NCI-H446 (cell line): ENCODE results near the gene TTLL1.
A peak's percentile ranks its signal among the peaks of the same experiment; 100 is the strongest.
"Not testable (repeated sequence)": the region's sequence is repeated elsewhere in the genome, so short reads cannot be mapped to it uniquely, and the experiment has no call there.

Experiments used
- DNase-seq, 2 experiments: peaks; one replicate each; lab custom pipeline; 2025; lab: John Stamatoyannopoulos, UW

Gene TTLL1

DNA sequence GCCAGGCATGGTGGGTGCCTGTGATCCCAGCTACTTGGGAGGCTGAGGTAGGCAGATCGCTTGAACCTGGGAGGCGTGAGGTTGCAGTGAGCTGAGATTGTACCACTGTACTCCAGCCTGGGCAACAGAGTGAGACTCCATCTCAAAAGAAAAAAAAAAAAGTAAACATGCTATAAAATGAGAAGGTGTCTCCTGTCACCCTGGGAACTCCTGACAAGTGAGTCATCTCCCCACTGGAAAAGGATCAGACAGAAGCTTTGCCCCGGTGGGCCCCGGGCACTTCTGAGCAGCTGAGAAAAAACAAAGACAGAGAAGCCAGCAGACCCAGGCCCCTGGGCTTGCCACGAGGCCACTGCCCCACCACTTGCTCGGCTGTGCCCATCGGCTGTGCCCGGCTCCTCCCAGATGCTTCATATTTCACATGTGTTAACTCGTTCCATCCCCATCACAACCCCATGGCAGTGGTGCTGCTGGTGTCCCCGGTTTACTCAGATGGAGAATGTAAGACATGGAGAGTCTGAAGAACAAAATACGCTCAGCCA, 22.3 kb downstream of the TTLL1 start:
- DNase-seq: no peak

DNA sequence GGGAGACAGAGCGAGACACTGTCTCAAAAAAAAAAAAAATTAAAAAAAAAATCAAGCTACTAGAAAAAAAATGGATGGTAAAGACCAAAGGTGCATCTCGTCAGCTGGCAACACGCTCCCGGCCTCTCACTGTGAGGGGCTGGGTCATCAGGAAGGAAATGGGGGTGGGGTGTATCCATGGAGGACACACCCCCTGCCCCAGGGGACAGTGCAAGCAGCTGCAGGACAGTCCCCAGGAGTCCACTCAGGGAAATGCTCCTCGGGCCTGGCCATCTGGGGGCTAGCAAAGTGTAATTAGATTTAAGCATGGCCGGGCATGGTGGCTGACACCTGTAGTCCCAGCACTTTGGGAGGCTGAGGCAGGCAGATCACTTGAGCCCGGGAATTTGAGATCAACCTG, 23.1 kb downstream of the TTLL1 start:
- no peak for DNase-seq

- DNase-seq: peak in 1 of 2 experiments; percentile 32
Measured at GRCh38 chr22:43060183-43060582, 29.0 kb downstream of the TTLL1 start.

DNA sequence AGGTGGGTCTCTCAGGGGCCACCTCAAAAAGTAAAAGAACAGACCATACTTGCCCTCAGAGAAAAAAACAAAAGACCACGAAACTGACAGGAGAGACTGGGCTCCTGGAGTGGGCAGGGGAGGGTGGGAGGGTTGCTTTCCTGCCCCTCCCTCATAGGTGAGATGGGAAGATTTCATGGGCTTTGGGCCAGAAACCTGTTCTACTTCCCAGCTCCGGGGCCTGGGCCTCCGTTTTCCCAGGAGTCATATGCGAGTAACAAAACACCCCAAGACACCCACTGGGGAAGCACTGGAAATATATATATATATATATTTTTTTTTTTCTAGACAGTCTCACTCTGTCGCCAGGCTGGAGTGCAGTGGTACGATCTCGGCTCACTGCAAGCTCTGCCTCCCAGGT, 31.6 kb downstream of the TTLL1 start:
- no peak for DNase-seq

DNA sequence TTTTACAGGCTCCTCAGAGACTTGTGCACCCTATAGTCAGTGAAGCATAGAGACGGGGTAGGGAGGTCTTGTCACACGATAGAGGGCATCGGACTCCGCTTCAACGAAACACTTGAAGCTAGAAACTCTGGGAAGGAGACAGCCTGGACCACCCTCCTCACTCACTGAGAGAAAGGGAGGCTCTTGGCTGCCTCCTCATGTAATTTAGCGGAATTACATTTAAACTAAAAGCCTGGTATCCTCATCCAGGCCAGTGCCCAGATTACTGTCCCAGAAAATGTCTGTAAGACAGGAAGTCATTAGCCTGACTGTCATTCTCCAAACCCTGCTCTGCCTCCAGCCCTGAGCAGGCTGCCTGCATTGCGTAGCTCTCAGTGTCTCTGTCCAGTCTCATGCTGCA, 36.0 kb downstream of the TTLL1 start:
- DNase-seq: no peak

DNA sequence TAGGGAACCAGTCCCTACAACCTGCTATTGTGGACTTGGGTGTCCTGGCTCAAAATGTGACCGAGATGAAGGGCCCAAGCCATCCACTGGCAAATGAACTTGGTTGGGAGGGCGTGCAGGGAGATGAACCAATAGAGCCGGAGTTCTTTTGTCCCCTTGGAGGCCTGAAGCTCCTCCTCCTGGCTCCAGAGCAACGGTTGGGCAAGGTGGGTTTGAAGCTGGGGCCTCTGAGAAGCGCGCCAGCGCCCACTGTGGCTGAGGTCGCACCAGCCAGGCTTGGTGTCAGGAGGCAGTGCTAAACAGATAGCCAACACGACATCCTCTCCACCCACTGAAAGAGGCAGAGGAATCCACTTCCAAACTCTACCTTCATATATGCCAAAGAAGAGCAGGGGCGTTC, 38.2 kb downstream of the TTLL1 start:
- no peak for DNase-seq

- no peak for DNase-seq
Measured at GRCh38 chr22:43047605-43048004, 41.6 kb downstream of the TTLL1 start.

GRCh38 chr22:43044290-43044712, 44.9 kb downstream of the TTLL1 start:
- DNase-seq: no peak

DNA sequence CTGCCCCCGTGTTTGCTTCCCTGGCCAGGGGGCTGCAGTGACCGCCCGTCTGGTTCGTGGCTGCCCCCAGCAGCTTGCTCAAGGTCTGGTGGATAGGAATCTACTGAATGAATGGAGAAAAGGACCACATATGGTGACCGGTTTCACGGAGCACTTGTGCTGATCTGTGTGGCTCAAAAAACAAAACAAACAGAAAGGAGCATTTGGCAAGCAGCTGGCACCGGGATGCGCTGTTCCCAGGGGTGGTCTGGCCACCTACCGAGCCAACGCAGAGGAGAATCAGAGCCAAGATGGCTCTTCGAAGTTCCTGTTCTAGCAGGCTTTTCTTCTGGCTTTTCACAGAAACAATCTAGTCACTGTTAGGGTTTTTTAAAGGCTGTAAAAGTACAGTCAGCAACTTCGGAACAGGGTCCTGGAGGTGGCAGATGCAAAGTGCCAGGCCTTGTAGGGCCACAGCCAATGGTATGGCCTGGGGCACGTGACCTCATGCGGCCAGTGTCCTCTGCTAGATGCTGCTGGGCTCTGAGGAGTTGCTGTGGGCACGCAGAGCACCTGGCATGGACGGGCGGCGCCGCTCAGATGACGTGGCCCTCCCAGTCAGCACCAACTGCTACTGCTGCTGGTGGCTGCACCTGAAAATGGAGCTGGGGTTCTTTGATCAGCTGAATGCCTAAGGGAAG, 47.0 kb downstream of the TTLL1 start:
- peak in 1 of 2 experiments; percentile 74 for DNase-seq

GRCh38 chr22:43039800-43040199, 49.4 kb downstream of the TTLL1 start:
- no peak for DNase-seq

DNA sequence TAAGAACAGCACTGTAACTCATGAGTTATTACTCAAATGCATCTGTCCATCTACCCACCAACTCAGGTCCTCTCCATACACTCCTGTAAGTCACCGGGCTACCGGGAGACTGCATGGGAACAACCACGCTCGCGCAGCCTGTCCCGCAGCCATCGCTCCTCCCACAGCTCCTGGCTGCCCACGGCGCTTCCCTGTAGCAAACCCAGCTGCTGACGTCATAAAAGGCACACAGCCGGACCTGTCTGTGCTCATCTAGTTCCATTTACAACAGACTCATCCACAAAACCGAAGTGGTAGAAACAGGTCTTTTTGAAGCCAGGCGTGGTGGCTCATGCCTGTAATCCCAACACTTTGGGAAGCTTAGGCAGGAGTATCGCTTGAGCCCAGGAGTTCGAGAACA, 50.9 kb downstream of the TTLL1 start:
- DNase-seq: no peak

GRCh38 chr22:43036282-43036829, 52.8 kb downstream of the TTLL1 start:
- peak in 1 of 2 experiments; percentile 30 for DNase-seq

DNA sequence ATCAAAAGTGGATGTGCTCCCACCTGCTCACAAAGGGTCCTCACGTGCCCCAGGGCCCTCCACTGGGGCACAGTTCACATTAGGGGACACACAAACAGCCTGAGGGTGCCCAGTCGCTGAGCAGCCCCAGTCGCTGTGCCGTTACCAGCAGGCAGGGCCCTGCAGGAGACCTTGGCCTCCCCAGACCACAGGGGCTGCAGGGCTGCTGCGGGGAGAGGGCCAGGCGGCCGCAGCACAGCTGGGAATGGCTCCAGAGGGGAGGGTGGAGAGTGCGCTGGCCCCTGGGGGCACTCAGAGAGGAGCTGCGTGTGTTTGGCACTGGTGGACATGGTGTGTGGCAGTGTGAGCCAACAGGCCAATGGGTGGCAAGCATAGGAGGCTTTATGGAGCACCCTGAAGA, 53.9 kb downstream of the TTLL1 start:
- DNase-seq: no peak

- no peak for DNase-seq
Measured at GRCh38 chr22:43031617-43032016, 57.6 kb downstream of the TTLL1 start.

DNA sequence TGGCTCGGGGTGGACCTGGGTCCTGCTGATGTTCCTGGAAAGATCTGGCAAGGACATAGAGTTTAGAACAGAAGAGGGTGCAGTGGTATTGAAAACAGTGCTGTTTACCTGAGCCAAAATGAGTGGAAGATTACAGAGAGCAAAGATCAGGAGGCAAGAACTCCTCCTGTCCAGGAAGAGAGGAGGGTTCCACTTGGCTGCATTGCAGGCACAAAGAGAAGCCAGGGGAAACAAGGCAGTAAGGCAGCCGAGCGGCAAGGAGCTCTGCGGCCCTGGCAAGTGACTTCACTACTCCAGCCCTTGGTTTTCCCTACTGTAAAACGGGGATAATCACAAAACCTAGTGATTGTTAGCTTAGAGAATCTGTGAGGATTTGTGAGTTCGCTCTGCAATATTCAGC, 70.6 kb downstream of the TTLL1 start:
- no peak for DNase-seq

- DNase-seq: no peak
Measured at GRCh38 chr22:43017525-43018460, 71.4 kb downstream of the TTLL1 start.

DNA sequence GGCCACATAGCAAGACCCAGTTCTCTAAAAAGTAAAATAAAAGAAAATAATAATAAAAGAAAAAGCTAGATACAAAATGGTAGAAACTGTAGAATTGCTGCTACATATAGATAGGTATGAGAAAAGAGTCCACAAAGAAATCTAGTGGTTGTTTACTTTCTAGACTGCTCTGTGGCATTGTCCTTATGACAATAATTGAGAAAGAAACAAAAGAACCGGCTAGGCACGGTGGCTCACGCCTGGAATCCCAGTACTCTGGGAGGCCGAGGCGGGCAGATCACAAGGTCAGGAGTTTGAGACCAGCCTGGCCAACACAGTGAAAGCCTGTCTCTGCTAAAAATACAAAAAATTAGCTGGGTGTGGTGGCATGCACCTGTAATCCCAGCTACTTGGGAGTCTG, 73.0 kb downstream of the TTLL1 start:
- not testable (repeated sequence) for DNase-seq

GRCh38 chr22:43015677-43016042, 73.5 kb downstream of the TTLL1 start:
- no peak for DNase-seq

DNA sequence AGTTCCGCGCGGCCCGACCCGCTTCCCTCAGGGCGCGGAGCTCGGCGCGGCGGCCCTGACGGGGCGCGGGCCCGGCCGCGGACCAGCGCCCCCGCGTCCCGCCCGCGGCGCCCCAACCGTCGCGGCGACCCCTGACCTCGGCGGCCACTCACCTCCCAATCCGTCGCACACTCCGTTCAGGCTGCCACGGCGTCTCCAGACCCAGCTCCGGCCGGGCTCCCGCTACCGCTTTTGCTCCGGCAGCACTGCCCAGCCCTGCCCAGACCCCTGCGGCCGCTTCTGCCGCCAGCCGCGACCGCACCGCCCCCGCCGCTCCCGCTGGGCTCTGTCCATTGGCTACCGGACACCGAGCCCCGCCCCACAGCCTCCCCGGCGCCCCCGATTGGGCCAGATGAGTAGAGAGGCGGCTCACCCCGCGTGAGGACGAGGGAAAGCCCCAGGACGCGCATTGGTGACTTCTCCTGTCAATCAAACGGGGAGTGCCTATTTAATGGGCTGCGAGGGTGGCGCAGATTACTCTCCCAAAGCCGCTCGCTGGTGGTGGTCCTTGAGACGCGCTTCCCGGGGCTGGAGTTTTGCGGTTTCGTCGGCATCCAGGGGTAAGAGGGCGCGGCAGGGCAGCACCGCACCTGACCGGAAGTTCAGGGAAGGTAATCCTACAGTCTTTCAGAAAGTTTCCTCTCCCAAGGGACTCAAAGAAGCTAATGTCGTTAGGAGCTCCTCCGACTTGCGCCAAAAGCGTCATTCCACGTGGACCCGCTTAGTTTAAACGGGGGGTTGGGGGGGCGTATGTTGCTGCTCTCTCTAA, 74.1 kb downstream of the TTLL1 start, which contains the start of gene PACSIN2:
Gene PACSIN2, minus strand, starts transcription at position 281 of the 808 bp plus-strand sequence. CDS start 103,069 bp downstream, outside the sequence.
- peak; percentile 94 to 98 for DNase-seq

DNA sequence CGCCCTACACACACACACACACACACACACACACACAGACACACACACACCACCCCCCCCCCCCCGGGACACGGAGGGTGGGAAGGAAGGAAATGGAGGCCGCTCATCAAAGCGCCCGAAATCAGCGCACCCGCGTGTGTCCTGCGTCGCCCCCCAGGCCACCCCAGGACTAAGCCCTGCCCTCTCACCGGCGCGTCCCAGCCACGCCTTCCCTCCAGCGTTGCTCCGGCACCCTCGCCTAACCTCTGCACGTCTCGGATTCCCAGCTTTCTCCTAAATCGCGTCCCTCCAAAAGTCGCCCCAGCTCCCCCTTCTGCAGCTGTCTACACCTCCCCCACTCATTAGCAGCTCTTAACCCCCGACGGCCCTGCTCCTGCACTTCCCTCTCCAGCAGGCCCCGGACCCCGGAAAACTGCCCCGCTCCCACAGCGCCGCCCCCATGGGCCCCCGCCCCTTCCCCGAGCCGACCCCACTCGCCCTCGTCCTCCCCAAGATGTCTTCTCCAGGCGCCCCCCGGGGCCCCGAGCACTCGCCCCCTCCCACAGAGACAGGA, 74.8 kb downstream of the TTLL1 start:
- DNase-seq: peak in 1 of 2 experiments; percentile 8
